ENCODE results near the gene SLC30A3. TPM values are rescaled to one million over a fixed set of nuclear protein-coding genes. Genes with fewer than 3 reads are reported as not detected.

Gene SLC30A3
- total and polyA plus RNA-seq, 2 of the 13 experiments (the other 11 are each of a cell fraction or from before 2014, with no cell fraction given), result 0.38 to 0.79 TPM

GRCh38 chr2:27308359-27308881 is 45.6 kb upstream of the SLC30A3 start, which contains the start of gene UCN (continued):
- TF ChIP-seq RFX5 (IDR thresholded peaks at IDR 0.05; ENCODE audit: low read depth, low read length) (no peak), SIN3A (IDR thresholded peaks at IDR 0.05; ENCODE audit: borderline replicate concordance, low read depth, low read length) (no peak), ZNF329 (CRISPR knock-in tag; IDR thresholded peaks at IDR 0.05; ENCODE audit: low read depth) (no peak), MIER2 (CRISPR knock-in tag; IDR thresholded peaks at IDR 0.05) (peak; percentile 89), ZNF512 (CRISPR knock-in tag; IDR thresholded peaks at IDR 0.05) (no peak), ZNF274 (CRISPR knock-in tag; IDR thresholded peaks at IDR 0.05) (no peak)

GRCh38 chr2:27307545-27308358 is 44.9 kb upstream of the SLC30A3 start:
- 98% methylated on average over 65 of the region's 75 CpGs for WGBS (ENCODE audit: low lambda C conversion rate)
- H3K27me3 ChIP-seq (ENCODE audit: control insufficient read depth in 1 of 2, insufficient read depth in 2 of 2, low read length in 2 of 2), result peaks cover 0 to 5% of the 10 kb centered on the region in 2 experiments; a peak in 2 of 5 replicates
- ChIA-PET POLR2A (interaction anchor here (1.7 kb wide), 1 partner anchor 10 kb away, joined by 3 read pairs; no protein-coding TSS in a partner anchor), CTCF (ENCODE audit: low intra/inter-chr PET ratio, low total read pairs) (no interaction called here)
- no peaks in the 10 kb centered on the region for H3K9me3 ChIP-seq (ENCODE audit: low read length)
- DNase-seq (ENCODE audit: low spot score) (no peak), ATAC-seq (no peak), FAIRE-seq (no peak)
- no peak overlapping the region for H3K27ac ChIP-seq (ENCODE audit: extremely low read length, insufficient read depth, low read length)
- no peak overlapping the region for H3K4me2 ChIP-seq (ENCODE audit: low read depth, low read length)
- H3K79me2 ChIP-seq (ENCODE audit: insufficient read depth, low read length), result no peaks in the 10 kb centered on the region
- peaks cover 0 to 2% of the 10 kb centered on the region in 2 experiments; a peak in 2 of 5 replicates for H3K36me3 ChIP-seq (replicated peaks in 1 of 2; ENCODE audit: control insufficient read depth in 1 of 2, insufficient read depth in 2 of 2, low read length in 2 of 2)
- no peaks in the 10 kb centered on the region for H4K20me1 ChIP-seq (ENCODE audit: insufficient read depth, low read length)
- intact Hi-C loops (cut with micrococcal nuclease; ENCODE audit: unreplicated experiment), result no loop called here
- peaks cover 26% of the 10 kb centered on the region for H3K4me1 ChIP-seq (ENCODE audit: insufficient read depth, low read length)
- H2AFZ ChIP-seq (ENCODE audit: low read length), result no peak overlapping the region
- in situ Hi-C loops (cut with HindIII; ENCODE audit: extremely low pct_ligation_motif_present, low pct_unique_long_range_greater_than_20kb), result no loop called here
- no TSS peak for BruUV-seq (replicated peaks)
- no peak overlapping the region for H3K9ac ChIP-seq (ENCODE audit: insufficient read depth, low read depth, low read length)
- no peak for TF ChIP-seq ARID3A (IDR thresholded peaks at IDR 0.05; ENCODE audit: low read depth, low read length)
- TF ChIP-seq RBFOX2 (IDR thresholded peaks at IDR 0.05; ENCODE audit: low read depth, low read length), result 0 out of 2 replicates have a peak, but pooled peaks have one; percentile 25
- TF ChIP-seq AGO2 (optimal IDR thresholded peaks at IDR 0.05; ENCODE audit: low read depth, low read length), result peak; percentile 58
- H3K4me3 ChIP-seq (replicated peaks in 1 of 3; ENCODE audit: insufficient read depth in 1 of 3, low read depth in 2 of 3, low read length in 3 of 3), result no peak overlapping the region
